HG03175 (cell line): ENCODE data around the gene ABHD10.

Experiments used
- ATAC-seq: cut with Tn5 transposase; IDR thresholded peaks from one replicate; pipeline ENCODE4 v1.9.1; 2021; ENCODE audit warnings: mild to moderate bottlenecking, moderate library complexity; ENCODE audit not compliant: unreplicated experiment

The ABHD10 gene

GRCh38 chr3:111978583-111979433 is at the start of gene ABHD10:
Gene ABHD10 (plus strand): TSS chr3:111979026. CDS start chr3:111979062, 36 bp downstream.
- ATAC-seq, result peak; percentile 94

DNA sequence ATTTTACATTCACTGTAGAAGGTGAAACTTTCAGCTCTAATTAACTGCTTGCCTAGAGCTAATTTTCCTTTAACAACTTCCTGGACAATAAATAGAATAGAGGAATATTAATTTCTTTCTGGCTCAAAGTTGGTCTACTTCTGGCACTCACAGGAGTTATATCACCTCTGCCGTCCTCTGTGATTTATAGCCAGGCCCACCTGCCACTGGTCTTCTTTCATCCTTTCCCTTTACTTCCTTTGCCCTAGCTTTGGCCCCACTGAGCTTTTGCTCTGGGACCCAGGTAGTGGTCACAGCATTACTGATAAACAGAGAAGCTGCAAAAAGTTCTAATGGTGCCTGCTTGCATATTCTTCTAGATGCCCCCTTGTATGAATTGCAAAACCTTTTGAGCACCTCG is 49.3 kb upstream of the ABHD10 start:
- ATAC-seq, result no peak

DNA sequence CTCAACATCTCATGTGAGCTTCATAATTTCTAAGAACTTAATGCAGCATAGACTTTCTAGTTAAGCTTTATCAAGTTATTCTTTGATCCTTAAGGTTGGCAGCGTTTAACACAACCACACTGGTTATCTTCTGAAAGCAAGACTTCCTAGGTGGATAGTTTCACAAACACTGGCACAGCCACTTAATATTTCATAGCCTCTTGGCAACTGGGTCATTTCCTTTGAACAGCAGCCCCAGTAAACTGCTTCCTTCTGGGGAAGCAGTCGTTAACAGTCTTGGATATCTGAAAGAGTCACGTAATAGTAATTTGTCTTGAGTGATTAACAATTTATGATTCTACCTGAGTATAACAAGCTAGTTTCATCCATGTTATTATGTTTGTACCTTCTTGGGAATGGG is 45.9 kb upstream of the ABHD10 start:
- ATAC-seq, result no peak

GRCh38 chr3:111936191-111936841 is 42.5 kb upstream of the ABHD10 start:
- ATAC-seq, result no peak

GRCh38 chr3:111936967-111937366 is 41.9 kb upstream of the ABHD10 start:
- ATAC-seq, result no peak

DNA sequence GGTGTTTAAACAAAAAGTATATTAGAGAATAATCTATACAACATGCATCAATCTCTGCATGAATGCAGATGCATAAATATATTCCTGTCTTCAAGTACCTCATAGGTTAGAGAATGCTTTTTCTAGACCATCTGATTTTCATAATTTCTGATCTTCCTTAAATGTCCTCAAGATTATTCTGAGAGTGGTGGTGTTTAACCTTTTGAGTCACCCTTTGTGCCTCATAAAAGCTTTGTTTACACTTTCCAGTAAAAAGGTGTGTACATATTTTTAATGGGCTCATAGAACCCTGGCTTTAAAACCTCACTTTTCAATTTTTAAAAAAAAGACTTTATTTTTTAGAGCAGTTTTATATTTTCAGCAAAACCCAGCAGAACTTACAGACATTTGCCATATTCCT is 41.0 kb upstream of the ABHD10 start:
- ATAC-seq, result no peak

DNA sequence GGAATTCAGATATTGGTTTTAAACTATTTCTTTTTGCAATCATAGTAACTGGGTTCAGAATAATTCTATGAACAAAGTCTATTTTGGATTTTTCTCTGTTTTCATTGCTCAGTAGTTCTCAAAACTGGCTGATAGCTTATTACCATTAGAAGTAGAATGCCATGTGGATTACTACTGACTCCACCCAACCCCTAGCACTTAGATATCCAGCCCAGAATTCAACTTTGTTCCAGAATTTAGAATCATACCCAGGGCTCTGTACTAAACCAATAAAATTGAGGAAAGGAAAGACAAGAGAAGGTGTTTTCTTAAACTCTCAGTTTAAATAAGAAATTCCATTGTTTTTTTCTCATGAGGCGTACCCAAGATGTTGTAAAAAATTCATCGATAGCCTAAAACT is 39.0 kb upstream of the ABHD10 start:
- ATAC-seq, result no peak

GRCh38 chr3:111943533-111943932 is 35.3 kb upstream of the ABHD10 start:
- ATAC-seq, result no peak

GRCh38 chr3:111944372-111944771 is 34.5 kb upstream of the ABHD10 start:
- ATAC-seq, result no peak

GRCh38 chr3:111947231-111947630 is 31.6 kb upstream of the ABHD10 start:
- ATAC-seq, result no peak

DNA sequence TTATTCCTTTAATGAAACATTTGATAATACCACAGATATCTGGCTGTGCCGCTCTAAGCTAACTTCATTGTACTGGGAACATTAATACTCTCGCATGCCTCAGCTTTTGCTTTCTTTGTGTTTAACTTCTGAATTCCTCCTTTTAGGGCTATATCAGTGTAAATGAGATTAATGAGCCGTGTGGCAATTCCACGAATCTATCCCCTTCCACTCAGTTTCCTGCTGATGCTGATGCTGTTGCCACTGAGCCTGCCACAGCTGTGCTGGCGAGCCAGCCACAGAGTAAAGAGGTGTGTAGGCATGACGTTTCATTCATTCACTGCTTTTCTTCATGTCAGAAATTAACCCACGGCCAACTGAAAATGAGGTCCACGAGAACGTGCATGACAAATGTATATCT is 30.0 kb upstream of the ABHD10 start:
- no peak for ATAC-seq

- ATAC-seq, result no peak
Observed at GRCh38 chr3:111949712-111950111, 29.1 kb upstream of the ABHD10 start.

GRCh38 chr3:111951032-111951431 is 27.8 kb upstream of the ABHD10 start:
- ATAC-seq, result no peak

DNA sequence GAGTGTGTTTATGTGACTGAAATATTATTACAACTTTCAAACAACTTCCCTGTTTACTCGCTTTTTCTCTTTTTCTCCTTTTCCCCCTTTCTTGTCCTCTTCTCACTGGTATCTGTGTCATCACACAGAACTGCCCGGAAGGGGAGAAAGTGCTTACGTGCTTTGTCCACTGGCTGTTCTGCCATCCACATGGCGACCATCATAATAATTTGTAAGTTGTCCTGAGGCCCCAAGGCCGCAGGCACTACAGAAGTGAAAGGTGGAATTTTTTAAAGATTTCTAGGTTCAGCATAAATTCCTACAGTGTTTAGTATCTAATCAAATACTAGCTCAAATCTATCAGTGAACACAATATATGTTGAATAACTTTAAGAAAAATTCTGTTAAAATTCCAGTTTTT is 26.7 kb upstream of the ABHD10 start:
- ATAC-seq, result no peak

DNA sequence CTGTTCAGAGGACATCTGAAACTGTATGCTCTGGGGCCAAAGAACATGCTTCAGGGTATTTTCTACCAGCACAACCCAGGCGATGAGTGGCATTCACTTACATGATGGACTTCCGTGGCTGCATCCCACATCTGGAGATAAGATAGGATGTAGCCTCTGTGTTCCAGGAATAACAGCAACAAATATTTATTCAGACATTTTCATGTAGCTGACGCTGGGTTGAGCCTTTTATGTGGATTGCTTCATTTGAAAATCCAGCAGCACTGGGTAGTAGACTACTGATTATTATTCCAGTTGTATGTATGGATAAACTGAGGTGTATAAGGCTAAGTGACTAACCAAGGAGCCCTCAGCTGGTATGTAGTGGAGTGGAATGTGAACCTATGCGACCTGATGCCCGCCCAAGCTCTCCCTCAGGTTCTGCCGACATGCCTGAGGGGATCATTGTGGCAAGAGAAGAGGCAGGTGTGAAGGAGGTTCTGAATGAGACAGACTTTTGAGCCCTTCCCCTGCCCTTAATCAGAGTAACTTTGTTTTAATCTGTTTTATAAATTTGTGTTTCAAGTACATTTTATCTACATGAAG is 25.9 kb upstream of the ABHD10 start:
- ATAC-seq, result no peak

- no peak for ATAC-seq
Observed at GRCh38 chr3:111954228-111954990, 24.4 kb upstream of the ABHD10 start.

DNA sequence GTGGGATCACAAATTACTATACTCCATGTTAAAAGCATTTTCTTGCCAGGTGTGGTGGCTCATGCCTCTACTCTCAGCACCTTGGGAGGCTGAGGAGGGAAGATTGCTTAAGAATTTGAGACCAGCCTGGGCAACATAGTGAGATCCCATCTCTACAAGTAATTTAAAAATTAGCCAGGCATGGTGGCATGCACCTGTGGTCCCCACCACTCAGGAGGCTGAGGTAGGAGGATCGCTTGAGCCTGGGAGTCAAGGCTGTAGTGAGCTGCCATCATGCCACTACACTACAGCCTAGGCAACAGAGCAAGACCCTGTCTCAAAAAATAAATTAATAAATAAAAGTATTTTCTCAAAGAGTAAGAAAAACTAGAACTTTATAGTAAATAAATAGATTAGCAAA is 22.9 kb upstream of the ABHD10 start:
- no peak for ATAC-seq

GRCh38 chr3:111956449-111956848 is 22.4 kb upstream of the ABHD10 start:
- no peak for ATAC-seq

DNA sequence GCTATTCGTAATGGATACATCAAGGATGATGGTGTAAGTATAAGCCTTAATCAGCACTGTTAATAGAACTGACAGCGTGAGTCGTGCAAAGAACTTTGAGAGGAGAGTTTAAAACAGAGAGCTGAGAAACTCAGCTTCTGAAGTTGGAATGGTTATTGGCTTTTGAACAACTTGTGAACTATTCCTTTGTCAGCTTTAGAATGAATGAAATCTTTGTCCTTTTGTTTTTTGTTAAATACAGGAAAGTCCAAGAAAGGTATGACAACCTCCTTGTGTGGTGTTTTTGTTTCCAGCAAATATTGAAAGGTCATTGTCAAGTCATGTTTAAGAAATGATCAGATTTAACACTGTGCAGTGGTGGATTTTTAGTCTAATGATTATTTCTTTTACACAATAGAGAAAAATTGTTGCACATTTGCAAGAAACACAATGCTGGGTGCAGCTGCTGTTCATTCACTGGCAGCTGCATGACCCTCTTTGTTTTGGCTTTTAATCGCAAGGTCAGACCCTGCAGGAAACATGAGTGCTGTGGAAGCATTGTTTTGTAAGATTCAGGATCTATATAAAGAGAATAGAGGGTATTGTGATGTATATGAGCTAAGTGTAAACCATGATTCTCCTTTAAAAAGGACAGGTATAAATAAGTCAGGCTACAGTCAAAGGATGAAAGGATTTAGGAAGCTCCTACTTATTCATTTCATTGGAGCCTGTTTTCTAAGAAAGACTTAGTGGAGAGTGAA is 21.7 kb upstream of the ABHD10 start:
- no peak for ATAC-seq

DNA sequence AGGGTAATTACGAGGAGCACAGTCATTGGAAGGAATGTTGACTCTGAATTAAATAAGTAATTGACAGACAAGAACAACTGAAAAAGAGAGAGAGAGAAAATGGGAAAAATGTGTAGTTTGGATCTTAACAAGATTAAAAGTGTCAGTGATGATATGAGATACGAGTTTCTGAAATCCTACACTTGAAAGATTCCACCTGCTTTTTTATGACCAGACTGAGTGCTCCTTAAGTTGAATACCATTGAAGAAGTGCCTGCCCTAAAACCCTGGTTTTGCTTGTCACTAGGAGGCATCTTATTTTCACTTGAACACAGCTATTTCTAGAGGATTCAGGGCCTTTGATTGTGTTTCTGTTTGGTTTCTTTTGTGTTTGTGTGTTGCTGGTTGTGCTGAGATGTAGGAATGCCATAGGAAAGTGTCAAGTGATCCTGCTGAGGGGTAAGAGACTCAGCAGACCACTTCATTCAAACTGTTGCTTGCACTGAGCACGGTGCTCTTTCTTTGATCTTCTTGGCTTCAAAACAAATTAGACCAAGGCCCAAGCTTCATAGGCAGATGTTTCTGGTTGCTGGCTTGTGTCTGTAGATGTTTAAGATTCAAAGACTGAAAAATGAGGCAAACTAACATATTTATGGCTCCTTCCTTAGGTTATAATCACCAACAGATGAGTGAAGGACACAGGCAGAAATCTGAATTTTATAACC is 17.2 kb upstream of the ABHD10 start:
- no peak for ATAC-seq
